NT2/D1 (cell line): ENCODE results near the gene RNU7-1.

Source experiments
- YY1 ChIP-seq: IDR thresholded peaks from 2 replicates; pipeline ENCODE4 v1.6.1; 2011; ENCODE audit not compliant: insufficient read length, insufficient read depth
- ZNF274 ChIP-seq: IDR thresholded peaks from 2 replicates; pipeline ENCODE4 v1.6.1; 2011; ENCODE audit warnings: mild to moderate bottlenecking, low read depth, low read length

DNA sequence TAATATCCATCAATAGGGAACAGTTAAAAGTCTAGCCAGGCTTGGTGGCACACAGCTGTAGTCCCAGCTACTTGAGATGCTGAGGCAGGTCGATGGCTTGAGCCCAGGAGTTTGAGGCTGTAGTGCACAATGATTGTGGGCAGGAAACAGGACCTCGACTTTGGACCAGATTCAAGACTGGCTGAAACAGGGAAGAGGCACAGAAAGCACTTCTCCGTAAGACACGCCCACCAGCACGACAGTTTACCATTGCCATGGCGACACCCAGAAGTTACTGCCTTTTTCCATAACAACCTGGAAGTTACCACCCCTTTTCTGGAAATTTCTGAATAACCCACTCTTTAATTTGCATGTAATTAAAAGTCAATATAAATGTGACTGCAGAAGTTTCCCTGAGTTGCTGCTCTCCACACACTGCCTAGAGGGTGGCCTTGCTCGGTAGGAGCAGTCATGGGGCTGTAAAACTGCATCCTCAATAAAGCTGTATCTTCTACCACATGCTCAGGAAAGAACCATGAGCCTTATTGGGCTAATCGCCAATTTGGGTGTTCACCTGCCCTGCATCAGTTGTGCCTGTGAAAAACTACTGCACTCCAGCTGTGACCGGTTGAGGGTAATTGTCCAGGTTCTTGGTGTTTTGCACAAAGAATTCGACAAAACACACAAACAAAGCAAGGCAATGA, 43.6 kb upstream of the RNU7-1 start:
- TF ChIP-seq YY1 (no peak), ZNF274 (no peak)
